HG03460 (cell line): ENCODE measurements around the gene EVPLL.
A peak's percentile ranks its signal among the peaks of the same experiment; 100 is the strongest.
"Not testable (repeated sequence)": the region's sequence is repeated elsewhere in the genome, so short reads cannot be mapped to it uniquely, and the experiment has no call there.

Experiments used
- ATAC-seq: cut with Tn5 transposase; IDR thresholded peaks from one replicate; pipeline ENCODE4 v1.9.1; 2021; ENCODE audit not compliant: unreplicated experiment

EVPLL gene

DNA sequence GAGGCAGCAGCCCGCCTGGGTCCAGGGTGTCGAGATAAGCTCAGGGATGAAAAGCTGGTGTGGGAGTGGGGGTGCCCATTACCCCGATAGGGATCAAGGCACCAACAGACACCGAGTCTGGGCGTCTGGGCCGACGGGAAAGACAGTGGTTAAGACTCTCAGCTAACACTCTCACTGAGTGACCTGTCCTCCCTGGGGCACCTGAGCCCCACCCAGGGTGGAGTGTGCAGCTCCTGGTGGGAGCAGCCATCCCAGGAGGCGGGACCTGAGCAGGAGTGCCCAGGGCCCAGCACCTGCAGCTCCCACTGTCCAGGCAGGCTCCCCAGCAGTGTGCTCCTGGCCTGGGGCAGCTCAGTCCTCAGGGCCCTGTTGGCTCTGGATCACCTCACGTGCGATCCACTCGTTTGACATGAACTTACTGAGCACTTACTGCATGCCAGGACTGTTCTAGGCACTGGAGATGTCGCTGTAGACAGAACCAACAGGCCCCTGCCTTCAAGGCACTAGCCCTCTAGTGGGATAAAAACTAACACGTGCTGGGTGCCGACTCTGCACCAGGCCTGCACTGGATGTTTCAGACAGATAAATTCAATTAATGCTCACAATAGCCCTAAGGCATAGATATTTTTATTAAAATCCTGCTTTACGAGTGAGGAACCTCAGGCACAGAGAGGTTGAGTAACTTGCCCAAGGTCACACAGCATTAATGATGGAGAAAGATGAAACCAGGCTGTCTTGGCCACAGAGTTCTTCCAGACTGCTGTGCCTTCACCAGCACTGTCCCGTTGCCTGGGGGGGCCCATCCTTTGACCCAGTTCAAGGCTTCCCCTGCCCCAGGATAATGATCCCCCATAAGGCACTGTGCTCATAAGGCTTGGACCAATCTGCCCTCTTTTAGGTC, 1.9 kb downstream of the EVPLL start:
- no peak for ATAC-seq

DNA sequence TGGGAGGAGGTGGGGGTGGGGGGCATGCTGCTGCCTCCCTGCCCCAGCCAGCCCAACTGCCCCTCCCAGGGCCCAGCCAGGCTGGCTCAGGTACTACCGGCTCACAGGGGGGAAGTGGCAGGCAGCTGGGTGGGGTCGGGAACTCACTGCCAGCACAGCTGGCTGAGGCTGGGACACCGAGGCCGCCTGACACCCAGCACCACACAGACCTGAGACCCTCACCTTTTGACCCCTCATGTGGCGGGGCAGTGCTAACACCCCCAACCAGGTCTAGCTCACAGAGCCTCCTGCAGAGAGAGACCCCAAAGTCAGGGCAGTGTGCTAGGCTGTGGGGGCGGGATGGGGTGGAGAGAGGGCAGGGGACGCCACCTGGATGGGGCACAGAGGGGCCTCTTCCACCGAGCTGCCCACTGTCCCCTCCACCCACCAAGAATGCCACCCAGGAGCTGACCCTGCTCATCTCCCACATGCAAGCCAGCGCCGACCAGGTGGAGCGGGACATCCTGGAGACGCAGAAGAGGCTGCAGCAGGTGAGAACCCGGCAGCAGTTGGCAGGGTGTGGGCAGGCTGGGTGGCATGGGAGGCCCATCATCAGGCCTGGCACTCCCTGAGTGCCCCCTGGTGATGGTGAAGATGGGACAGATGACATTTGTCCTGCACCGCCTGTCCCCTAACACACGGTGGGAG, 3.0 kb downstream of the EVPLL start:
- ATAC-seq = no peak

DNA sequence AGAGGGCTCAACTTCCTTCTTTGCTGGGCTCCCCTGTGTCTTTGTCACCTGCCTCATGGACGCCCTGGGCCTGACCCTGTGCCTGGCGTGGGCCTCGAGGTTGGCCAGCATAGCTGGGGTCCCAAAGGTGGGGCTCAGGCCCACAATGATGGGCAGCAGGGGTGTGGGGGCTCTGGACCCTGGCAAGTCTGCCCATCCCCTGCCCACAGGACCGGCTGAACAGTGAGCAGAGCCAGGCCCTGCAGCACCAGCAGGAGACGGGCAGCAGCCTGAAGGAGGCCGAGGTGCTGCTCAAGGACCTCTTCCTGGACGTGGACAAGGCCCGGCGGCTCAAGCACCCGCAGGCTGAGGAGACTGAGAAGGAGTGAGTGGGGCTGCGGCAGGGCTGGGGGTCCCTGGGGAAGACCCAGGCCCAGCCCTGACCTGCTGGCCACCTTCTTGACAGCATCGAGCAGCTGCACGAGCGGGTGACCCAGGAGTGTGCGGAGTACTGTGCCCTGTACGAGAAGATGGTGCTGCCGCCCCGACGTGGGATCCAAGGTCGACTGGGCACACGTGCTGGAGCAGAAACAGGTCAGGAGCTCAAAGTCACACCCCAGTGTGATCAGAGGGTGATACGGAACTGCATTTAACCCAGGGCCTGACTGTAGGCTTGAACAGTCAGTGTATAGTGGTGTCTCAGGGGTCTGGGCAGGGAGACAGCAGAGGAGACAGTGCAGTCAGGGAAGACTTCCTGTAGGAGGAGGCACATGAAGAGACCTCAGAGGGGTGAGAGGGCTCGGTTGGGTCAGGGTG, 3.8 kb downstream of the EVPLL start:
- no peak for ATAC-seq

DNA sequence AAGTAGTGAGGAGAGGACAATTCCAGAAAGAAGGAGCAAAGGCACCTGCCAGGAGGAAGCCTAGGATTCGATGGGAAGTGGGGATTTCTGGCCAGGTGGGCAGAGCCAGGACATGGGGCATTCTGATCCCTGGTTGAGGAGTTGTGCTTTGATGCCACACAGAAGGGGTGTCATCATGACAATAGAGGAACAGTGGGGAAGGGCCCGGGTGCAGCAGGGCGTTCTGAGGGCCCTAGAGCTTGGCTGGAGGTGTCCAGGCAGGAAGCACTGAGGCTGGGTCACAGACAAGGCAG, 4.3 kb downstream of the EVPLL start:
- no peak for ATAC-seq

DNA sequence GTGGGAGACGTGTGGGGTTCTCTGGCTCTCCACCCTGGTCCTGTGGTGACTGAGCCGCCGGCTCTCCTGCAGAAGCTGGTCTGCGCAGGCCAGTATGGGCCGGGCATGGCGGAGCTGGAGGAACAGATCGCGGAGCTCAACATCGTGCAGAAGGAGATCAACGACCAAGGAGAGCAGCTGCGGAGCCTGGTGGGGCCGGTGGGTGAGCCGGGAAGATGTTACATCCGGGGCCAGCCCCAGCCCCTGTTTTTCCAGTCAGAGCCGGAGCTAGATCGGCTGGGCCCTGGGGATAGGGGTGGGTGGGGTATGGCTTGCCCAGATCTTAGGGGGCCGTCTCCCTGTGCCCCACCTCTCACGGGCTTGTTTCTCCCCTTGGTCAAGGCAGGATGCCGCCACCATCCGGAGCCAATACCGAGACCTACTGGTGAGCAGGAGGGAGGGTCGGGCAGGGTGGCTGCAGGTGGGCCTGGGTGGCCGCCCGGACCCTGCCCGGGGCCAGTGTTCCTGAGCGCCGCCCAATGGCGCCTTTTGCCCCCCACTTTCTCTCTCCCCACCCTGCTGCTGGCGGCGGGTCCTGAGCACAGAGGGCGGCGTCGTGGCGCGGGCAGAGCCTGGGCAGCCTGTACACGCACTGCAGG, 5.0 kb downstream of the EVPLL start:
- no peak for ATAC-seq

DNA sequence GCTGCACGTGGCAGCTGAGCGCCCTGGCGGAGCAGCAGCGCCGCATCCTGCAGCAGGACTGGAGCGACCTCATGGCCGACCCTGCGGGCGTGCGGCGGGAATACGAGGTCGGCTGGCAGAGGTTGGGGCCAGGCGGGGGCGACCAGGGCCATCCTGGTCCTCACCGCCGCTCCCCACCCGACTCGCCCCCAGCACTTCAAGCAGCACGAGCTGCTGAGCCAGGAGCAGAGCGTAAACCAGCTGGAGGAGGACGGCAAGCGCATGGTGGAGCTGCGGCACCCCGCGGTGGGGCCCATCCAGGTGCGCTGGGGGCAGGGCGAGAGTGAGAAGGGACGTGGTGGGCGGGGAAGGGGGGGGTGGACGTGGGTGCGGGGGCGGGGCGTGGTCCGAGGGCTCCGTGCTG, 5.5 kb downstream of the EVPLL start:
- ATAC-seq = not testable (repeated sequence)

DNA sequence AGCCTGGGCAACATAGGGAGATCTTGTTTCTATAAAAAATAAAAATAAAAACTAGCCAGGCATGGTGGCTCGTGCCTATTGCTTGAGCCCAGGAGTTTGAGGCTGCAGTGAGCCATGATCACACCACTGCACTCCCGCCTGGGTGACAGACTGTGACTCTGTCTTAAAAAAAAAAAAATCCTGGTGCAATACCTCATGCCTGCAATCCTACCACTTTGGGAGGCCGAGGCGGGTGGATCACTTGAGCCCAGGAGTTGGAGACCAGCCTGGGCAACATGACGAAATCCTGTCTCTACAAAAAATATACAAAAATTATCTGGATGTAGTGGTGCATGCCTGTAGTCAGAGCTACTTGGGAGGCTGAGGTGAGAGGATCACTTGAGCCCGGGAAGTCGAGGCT, 6.7 kb downstream of the EVPLL start:
- not testable (repeated sequence) for ATAC-seq

DNA sequence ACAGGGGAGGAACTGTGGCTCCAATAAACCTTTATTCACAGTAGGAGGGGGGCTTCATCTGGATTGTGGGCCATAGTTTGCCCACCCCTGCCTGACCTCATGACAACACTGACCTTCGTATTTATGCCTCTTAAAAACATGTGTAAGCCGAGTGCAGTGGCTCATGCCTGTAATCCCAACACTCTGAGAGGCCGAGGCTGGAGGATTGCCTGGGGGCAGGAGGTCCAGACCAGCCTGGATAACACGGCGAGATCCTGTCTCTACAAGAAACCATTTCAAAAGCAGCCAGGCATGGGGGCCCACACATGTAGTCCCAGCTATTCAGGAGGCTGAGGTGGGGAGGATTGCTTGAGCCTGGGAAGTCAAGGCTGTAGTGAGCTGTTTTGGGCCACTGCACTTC, 10.0 kb downstream of the EVPLL start:
- not testable (repeated sequence) for ATAC-seq

DNA sequence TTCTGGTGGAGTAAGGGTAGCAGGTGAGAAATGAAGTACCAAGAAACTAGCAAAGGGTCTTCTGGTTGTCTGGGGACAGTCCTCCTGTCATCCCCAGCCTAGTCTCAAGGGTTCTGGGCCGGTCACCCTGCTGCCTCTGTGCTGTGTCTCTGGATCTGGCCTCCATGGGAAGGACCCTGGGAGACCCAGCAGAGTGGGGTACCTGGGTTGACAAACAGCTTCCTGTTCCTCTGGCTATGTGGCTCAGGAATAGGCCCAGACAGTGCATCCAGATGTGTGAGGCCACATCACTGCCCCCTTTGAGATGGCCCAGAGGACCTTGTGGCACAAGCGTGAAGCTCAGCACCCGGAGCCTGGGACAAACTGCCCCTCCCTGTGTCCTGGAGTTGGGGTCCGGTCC, 10.7 kb downstream of the EVPLL start:
- ATAC-seq = not testable (repeated sequence)

DNA sequence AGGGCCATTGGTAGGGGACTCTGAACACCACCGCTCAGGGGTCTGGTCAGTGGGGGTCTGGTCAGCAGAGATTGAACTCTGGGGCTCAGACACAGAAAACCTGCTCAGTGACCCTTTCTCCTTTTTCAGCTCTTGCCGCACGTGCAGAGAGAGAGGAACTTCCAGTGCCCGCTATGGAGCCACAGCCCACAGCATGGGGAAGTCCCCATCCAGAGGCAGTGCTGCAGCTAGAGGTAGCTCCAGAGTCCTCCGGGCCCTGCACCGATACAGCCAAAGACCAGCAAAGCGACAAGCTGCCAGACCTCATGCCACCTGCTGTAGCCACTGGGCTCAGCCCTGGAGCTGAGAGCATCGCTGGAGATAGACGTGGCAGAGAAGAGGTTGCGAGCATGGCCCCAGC, 11.2 kb downstream of the EVPLL start:
- ATAC-seq = not testable (repeated sequence)

DNA sequence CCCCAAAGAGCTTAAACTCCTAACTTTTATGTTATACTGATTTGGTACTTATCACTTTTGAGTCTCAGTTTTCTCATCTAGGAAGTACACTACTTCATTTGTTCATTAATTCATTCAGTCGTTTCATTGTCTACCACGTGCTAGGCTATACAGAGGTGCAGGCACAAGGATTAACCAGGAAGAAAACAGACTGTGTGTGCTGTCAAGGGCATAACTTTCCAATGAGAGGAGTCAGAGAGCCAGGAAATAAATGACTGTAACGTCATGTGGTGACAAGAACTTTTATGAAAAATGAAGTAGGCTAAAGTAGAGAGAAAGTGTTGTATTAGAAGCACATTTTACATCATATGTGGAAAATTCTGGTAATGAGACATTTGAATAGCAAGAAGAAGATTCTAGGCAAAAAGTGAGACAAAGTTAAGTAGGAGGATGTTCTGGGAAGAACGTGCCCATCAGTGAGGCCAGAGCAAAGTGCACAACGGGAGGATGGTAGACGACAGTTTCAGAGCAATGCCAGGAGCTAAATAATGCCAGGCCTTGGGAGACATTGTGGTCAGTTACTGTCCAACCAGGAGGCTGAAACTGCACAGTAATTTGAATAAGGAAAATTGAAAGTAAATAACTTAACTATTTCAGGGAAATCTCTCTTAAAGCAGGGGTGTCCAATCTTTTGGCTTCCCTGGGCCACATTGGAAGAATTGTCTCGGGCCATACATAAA, 24.5 kb downstream of the EVPLL start:
- not testable (repeated sequence) for ATAC-seq

DNA sequence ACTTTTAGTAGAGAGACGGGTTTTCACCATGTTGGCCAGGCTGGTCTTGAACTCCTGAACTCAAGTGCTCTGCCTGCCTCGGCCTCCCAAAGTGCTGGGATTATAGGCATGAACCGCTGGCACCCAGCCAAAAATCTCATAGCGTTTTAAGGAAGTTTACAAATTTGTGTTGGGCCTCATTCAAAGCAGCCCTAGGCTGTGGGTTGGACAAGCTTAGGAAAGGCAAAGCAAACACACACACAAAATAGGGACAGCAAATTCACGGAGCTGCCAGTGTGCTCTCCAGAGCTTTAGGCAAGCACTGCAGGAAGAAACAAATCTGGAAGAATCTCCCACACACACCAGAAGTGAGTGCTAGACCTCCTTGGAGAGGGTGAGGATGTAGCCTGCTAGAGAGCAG, 25.6 kb downstream of the EVPLL start:
- not testable (repeated sequence) for ATAC-seq

DNA sequence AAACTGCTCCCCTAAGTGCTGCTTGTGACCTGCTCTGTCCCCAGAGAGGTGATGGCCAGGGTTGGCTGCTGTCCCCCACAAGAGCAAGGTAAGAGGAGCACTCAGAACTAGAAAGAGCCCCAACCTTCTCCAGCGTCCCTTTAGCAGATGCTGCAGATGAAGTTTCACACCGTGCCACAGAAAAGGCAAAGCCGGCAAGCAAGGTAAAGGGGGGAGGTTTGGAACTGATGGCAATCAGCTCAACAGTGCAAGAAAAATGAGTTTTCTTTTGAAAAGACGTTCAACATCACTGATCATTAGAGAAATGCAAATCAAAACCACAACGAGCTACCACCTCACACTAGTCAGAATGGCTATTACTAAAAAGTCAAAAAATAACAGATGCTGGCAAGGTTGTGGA, 26.0 kb downstream of the EVPLL start:
- peak; percentile 67 for ATAC-seq

DNA sequence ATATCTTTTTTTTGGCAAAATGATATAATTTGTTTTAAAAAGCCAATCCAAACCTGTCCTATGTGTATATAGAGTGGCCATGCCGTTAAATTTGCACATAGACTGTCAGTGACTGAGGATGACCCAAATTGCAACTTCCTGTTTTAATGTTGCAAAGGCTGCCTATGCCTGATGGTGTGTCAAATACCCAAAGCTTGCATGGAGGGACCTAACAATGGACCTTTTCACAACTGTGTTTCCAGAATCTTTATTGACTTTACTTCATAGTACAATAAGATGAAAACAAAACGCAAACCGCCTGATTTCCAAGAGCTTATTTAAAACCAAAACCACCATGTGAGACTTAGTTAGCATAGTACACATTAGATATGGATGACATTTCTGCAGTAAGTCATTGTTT, 31.3 kb downstream of the EVPLL start:
- ATAC-seq = not testable (repeated sequence)

DNA sequence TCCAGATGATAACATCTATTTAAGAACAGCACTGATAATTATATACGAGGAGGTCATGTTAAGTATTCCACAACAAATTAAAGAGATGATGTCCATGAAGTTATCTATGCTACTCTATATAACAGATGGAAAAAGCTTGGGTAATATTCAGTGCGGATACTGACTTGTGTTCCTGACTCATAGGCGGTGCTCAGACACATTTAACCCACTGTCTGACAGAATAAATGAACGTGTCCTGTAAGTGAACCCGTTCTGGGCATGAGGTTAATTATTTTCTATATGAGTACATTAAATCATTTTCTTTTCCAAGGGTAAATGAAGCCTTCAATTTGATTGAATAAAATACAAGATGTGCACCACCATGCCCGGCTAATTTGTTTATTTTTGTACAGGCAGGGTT, 31.7 kb downstream of the EVPLL start:
- ATAC-seq = not testable (repeated sequence)

DNA sequence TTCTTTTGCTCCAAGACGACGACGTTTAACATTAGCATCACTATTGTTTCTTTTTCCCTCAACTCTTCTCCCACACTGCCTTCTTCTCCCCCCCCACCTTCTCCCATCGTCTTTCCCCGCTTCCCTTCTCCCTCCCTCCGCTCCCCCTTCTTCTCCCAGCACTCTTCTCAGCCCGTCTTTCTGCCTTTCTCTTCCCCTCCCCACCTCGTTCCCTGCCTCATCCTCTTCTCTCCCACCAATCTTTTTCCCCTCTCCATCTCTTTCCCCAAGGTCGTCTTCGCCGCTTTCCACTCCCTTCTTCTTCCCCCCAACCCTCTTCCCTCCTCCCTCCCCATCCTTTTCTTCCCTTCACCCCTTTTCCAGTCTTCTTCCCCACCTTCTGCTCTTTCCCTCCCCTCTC, 33.2 kb downstream of the EVPLL start:
- not testable (repeated sequence) for ATAC-seq

DNA sequence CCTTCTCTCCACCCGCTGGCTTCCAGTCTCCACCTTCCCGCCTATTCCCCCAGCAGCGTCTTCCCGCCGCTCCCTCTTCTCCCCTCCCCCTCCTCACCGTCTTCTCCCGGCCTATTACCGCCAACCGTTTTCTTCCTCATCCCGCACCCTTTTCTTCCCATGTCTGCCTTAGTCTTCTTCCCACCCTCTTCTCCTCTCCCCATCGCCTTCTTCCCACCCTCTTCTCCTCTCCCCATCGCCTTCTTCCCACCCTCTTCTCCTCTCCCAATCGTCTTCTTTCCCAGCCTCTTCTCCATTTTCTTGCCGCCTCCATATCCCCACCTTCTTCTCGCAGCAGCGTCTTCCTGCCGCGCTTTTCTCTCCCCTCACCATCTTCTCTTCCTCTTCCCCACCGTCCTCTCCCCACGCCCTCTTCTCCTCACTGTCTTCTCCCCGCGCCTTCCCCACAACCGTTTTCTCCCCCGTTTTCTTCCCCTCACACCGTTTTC, 33.8 kb downstream of the EVPLL start:
- ATAC-seq = not testable (repeated sequence)

DNA sequence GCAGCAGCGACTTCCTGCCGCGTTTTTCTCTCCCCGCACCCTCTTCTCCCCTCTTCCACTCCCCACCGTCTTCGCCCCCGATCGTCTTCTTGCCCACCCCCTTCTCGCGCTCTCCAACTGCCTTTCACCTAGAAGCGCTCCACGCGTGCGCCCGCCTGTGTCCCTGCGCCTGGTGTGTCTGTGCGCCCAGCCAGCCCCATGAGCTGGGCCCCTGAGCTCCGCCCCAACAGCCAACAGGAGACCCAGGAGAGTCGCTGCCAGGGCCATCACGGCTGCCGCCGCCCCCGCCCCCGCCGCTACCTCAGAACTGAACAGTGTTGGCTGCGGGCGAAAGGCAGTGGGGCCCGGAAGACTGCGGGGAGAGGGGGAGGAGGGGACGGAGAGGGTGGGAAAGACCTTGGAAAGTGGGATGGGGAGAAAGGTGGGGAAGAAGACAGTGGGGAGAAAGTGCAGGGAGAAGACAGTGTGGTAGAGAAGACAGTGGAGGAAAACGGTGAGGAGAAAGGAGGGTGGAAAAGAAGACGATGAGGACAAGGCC, 34.5 kb downstream of the EVPLL start:
- peak; percentile 81 for ATAC-seq

DNA sequence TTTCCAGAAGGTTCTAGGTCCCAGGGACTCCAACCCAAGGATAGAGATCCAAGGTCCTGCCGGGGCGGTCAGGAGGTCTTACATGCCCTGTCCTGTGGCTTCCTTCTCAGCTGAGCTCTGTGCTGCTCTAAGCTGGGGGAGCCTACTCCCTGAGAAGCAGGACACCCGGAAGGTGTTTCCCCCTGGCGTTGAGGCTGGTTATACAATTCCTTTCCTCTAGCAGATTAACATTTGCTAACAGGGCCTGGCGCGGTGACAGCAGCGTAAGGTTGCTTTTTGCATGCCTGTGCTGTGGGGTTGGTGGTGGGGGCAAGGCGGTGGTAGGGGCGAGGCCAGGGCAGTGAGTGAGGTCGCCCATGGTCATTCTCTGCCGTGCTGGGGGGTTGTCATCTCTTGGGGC, 43.9 kb downstream of the EVPLL start:
- not testable (repeated sequence) for ATAC-seq

DNA sequence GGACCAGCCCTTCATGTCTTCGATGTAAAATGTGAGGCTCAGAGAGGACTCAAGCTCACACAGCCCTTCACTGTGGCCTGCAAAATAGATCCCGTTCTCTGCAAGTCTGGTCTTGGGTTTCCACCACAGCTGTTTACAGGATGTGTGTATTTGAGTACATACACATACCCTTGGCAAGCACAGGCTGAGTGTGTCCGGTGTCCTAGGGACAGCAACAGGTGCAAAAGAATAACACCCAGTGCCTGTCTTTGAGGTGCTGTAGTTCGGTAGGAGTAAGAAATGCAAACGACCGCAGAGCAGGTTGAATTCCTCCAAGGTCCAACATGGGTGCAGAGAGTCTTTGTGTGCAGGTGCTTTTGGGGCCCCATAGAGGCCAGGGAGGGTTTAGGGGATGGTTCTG, 44.9 kb downstream of the EVPLL start:
- ATAC-seq = not testable (repeated sequence)
